ENCODE measurements around the gene NOL4L. TPM values are rescaled to one million over a fixed set of nuclear protein-coding genes. Genes with fewer than 3 reads are reported as not detected.

The NOL4L gene
- total RNA-seq, 2 donors from 2014 or later = 39.6 to 50.7 TPM

- H3K27ac Mint-ChIP-seq = no peak overlapping the region
- H3K4me3 Mint-ChIP-seq = no peak overlapping the region
- no peaks in the 10 kb centered on the region for H3K9me3 Mint-ChIP-seq
- H3K9me3 ChIP-seq (ENCODE audit: control insufficient read depth, low read length) = no peaks in the 10 kb centered on the region
- no peaks in the 10 kb centered on the region for H3K36me3 ChIP-seq (ENCODE audit: control insufficient read depth, insufficient read depth, low read length)
- H3K27me3 ChIP-seq (ENCODE audit: control insufficient read depth, insufficient read depth, low read length, poor library complexity, severe bottlenecking) = no peaks in the 10 kb centered on the region
- peaks cover 13% of the 10 kb centered on the region for H3K4me1 Mint-ChIP-seq
- H3K36me3 Mint-ChIP-seq (ENCODE audit: low read depth) = no peaks in the 10 kb centered on the region
- WGBS, 2 experiments (ENCODE audit: insufficient coverage in 1 of 2, insufficient read length in 1 of 2) = 79 to 87% methylated on average over 8 to 14 of the region's 14 CpGs
- H3K9ac ChIP-seq (ENCODE audit: extremely low read depth, low read length, poor library complexity, severe bottlenecking) = no peak overlapping the region
- peaks cover 3% of the 10 kb centered on the region for H3K27me3 Mint-ChIP-seq (ENCODE audit: insufficient read depth)
- TF ChIP-seq CTCF (conservative IDR thresholded peaks at IDR 0.05) = no peak
- H3K27ac ChIP-seq (ENCODE audit: low read depth, low read length) = no peak overlapping the region
- DNase-seq = no peak
- no peak overlapping the region for H3K4me3 ChIP-seq (ENCODE audit: low read length)
- H3K4me1 ChIP-seq (ENCODE audit: control insufficient read depth, insufficient read depth, low read length) = peaks cover 2% of the 10 kb centered on the region
These were observed 24.1 kb upstream of the NOL4L start for GRCh38 chr20:32609111-32609773.

GRCh38 chr20:32608664-32609015, 23.5 kb upstream of the NOL4L start:
- no peaks in the 10 kb centered on the region for H3K36me3 Mint-ChIP-seq (ENCODE audit: low read depth)
- H3K4me3 Mint-ChIP-seq = no peak overlapping the region
- H3K9me3 Mint-ChIP-seq = no peaks in the 10 kb centered on the region
- H3K27me3 ChIP-seq (ENCODE audit: control insufficient read depth, insufficient read depth, low read length, poor library complexity, severe bottlenecking) = no peaks in the 10 kb centered on the region
- H3K4me1 Mint-ChIP-seq = peaks cover 13% of the 10 kb centered on the region
- peaks cover 3% of the 10 kb centered on the region for H3K27me3 Mint-ChIP-seq (ENCODE audit: insufficient read depth)
- H3K9me3 ChIP-seq (ENCODE audit: control insufficient read depth, low read length) = no peaks in the 10 kb centered on the region
- H3K27ac Mint-ChIP-seq = no peak overlapping the region
- 94 to 99% methylated on average over 5 of the region's 5 CpGs for WGBS, 2 experiments (ENCODE audit: insufficient coverage in 1 of 2, insufficient read length in 1 of 2)
- DNase-seq = no peak
- H3K9ac ChIP-seq (ENCODE audit: extremely low read depth, low read length, poor library complexity, severe bottlenecking) = no peak overlapping the region
- TF ChIP-seq CTCF (conservative IDR thresholded peaks at IDR 0.05) = no peak
- H3K27ac ChIP-seq (ENCODE audit: low read depth, low read length) = no peak overlapping the region
- H3K4me1 ChIP-seq (ENCODE audit: control insufficient read depth, insufficient read depth, low read length) = peaks cover 2% of the 10 kb centered on the region
- H3K4me3 ChIP-seq (ENCODE audit: low read length) = no peak overlapping the region
- no peaks in the 10 kb centered on the region for H3K36me3 ChIP-seq (ENCODE audit: control insufficient read depth, insufficient read depth, low read length)

- TF ChIP-seq CTCF (conservative IDR thresholded peaks at IDR 0.05) = no peak
- no peak for DNase-seq
- Histone ChIP-seq H3K36me3 (ENCODE audit: control insufficient read depth, insufficient read depth, low read length) (no peaks in the 10 kb centered on the region), H3K27ac (ENCODE audit: low read depth, low read length) (no peak overlapping the region), H3K9ac (ENCODE audit: extremely low read depth, low read length, poor library complexity, severe bottlenecking) (no peak overlapping the region), H3K4me1 (ENCODE audit: control insufficient read depth, insufficient read depth, low read length) (peaks cover 2% of the 10 kb centered on the region), H3K4me3 (ENCODE audit: low read length) (no peak overlapping the region), H3K27me3 (ENCODE audit: control insufficient read depth, insufficient read depth, low read length, poor library complexity, severe bottlenecking) (no peaks in the 10 kb centered on the region), H3K9me3 (ENCODE audit: control insufficient read depth, low read length) (no peaks in the 10 kb centered on the region)
- Mint-ChIP-seq H3K4me3 (no peak overlapping the region), H3K27ac (peak overlapping the region; percentile 37), H3K9me3 (no peaks in the 10 kb centered on the region), H3K27me3 (ENCODE audit: insufficient read depth) (peaks cover 3% of the 10 kb centered on the region), H3K36me3 (ENCODE audit: low read depth) (no peaks in the 10 kb centered on the region), H3K4me1 (peaks cover 13% of the 10 kb centered on the region)
- WGBS, 2 experiments (ENCODE audit: insufficient coverage in 1 of 2, insufficient read length in 1 of 2) = 90 to 94% methylated on average over 12 to 22 of the region's 22 CpGs
These were observed 22.9 kb upstream of the NOL4L start for GRCh38 chr20:32607727-32608663.

Measured in endodermal cell (in vitro differentiated cells).